LNCAP (cell line): ENCODE measurements around the gene SECTM1.

Experiments used
- TF ChIP-seq, protein P1 (sequence below): fragments of 450-650 bp; IDR thresholded peaks from 2 replicates; pipeline ENCODE4 v1.5.1; 2017; ENCODE audit warnings: mild to moderate bottlenecking

Gene SECTM1

DNA sequence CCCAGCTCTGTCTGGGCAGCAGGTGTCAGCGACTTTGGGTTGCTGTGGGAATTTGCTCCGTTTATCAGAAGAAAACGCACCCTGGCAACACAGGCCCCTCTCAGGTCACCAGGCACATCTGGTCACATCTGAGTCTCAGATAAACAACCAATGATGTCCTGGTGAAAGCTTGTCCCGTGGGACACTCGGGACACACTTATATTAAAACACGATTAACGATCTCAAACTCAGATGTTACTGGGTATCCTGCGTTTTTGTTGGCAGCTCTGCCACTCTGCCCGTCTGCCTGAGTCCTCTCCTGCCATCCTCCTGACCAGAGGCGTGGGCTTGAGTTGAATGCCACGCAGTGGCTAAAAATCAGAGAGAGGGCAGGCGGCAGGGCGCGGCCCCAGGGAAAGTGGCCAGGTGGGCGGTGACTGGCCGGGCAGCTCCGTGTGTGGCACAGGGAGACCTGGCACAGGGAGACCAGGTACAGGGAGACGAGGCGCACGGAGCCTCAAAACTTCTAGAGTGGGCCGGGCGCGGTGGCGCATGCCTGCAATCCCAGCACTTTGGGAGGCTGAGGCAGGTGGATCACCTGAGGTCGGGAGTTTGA is 2.1 kb downstream of the SECTM1 start:
- TF ChIP-seq, protein P1, sequence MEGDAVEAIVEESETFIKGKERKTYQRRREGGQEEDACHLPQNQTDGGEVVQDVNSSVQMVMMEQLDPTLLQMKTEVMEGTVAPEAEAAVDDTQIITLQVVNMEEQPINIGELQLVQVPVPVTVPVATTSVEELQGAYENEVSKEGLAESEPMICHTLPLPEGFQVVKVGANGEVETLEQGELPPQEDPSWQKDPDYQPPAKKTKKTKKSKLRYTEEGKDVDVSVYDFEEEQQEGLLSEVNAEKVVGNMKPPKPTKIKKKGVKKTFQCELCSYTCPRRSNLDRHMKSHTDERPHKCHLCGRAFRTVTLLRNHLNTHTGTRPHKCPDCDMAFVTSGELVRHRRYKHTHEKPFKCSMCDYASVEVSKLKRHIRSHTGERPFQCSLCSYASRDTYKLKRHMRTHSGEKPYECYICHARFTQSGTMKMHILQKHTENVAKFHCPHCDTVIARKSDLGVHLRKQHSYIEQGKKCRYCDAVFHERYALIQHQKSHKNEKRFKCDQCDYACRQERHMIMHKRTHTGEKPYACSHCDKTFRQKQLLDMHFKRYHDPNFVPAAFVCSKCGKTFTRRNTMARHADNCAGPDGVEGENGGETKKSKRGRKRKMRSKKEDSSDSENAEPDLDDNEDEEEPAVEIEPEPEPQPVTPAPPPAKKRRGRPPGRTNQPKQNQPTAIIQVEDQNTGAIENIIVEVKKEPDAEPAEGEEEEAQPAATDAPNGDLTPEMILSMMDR, result no peak

DNA sequence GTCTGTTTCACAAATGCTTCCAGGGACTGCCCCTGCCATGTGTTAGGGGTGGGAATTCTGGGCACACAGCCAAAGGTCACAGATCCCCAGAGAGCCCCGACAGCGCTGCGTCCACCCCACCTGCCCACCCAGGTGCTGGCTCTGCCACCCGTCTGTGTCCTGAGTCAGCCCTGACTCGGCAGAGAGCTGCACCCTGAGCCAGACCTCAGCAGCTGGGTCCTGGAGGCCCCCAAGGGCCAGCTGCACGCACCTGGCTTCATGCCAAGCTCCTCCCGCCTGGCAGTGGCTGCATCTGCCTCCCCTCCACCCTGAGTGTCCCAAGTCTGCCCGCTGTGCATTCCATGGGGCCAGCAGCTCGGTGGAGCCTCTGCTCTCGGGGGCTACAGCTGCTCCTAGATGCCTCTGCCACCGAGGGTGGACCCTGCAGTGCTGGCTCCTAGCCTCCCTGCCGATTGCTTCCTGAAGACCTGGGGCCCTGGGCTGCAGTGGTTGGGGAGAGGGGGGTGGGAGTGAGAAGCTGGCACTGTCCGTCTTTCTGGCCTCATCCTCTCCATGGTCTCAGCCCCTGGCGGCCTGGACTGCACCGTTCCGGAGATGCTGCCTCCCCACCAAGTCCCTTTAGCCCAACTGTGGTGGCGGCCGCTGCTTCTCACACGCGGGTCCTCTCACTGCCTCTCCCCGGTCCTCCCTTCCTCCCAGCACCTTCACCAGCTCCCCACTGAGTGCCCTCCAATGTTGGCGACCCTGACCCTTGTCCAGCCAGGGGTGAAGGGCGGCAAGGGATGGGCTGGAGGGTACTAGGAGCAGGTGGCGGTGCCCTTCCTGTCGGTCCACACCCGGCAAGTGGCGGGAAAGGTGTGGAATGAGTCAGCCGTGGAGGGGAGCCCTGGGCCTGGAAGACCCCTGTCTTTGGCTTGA is 3.0 kb downstream of the SECTM1 start:
- TF ChIP-seq, protein P1, result no peak

GRCh38 chr17:82329683-82330321 is 3.8 kb downstream of the SECTM1 start:
- TF ChIP-seq, protein P1, result no peak

GRCh38 chr17:82328994-82329507 is 4.5 kb downstream of the SECTM1 start:
- TF ChIP-seq, protein P1, result no peak

GRCh38 chr17:82328141-82328993 is 5.2 kb downstream of the SECTM1 start:
- TF ChIP-seq, protein P1, result no peak

DNA sequence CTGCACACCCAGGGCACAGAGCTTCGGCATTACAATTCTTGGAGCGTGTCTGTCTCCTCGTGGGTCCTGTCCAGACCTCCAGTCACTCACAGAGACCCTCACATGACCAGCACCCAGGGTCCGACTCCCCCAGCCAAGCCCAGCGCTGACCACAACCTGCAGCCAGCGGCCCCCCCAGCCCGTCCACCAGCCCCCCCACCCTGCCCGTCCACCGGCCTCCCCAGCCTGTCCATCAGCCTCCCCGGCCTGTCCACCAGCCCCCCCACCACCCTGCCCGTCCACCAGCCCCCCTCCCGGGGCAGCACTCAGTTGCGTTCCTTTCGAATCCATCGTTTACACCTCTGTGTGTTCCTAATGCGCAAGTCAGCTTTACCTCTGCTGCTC is 5.8 kb downstream of the SECTM1 start:
- TF ChIP-seq, protein P1, result no peak

- TF ChIP-seq, protein P1, result no peak
Measured at GRCh38 chr17:82327289-82327688, 6.3 kb downstream of the SECTM1 start.
